HG03039 (cell line): ENCODE measurements around the gene TF.

Experiments
- ATAC-seq: cut with Tn5 transposase; IDR thresholded peaks from one replicate; pipeline ENCODE4 v1.9.1; 2021; ENCODE audit warnings: mild to moderate bottlenecking, moderate library complexity; ENCODE audit not compliant: unreplicated experiment

The TF gene

DNA sequence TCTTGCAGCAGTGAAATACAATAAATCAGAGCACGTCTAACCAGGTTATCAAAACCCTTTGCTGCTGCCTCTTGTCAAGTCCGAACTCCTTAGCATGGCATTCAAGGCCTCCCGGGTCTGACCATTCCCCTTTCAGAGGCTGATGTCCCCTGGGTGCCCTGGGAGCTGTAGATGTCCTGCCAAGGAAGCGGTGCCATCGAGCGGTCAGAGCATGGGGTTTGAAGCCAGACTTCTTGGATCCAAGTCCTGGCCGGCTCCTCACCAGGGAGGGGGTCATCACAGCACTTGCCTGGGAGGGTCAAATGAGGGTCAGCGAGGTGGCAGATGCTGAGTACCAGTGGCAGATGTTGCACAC is 496 bp downstream of the TF start:
- no peak for ATAC-seq

DNA sequence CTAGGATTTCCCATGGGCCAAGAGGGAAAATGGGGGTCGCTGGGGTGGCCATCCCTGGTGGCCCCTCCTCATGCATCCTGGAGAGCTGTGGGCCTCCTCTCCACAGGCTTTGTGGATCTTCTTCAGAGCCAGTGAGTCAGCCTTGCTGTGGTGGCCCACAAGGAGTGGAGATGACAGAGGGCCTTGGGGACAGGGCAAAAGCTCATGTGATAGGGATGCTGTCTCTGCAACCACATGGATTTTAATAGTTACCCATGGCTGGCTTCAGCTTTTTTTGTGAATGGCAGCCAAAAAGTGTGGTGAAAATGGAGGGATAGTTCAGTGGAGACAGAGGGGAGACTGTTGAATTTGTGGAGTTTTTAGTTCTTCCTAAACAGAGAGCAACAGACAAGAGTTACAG is 1.2 kb downstream of the TF start:
- no peak for ATAC-seq

DNA sequence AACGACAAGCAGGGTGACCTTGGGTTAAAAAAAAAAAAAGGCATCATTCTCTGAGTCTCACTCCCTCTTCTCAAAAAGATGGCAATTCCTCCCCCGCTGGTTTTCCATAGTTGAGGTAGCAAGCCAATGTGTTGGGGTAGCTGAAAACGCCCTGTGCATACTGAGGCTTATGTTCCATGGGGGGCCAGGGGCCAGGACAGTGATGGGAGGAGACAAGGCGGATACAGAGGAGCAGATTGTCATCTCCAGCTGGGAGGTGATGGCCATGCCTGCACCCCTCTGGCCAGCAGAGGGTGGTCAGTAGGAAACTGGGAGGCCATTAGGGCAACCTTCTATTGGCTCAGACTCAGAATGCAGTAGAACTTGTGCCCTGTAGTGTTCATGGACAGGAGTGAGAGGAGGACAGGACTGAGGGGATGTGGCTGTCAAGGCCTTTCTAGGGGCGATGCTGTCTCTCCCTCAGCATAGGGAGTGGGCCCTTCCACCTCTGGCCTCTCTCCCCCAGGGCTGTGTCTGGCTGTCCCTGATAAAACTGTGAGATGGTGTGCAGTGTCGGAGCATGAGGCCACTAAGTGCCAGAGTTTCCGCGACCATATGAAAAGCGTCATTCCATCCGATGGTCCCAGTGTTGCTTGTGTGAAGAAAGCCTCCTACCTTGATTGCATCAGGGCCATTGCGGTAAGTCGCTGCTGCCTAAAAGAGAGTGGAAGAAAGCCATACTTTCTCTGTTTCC is 1.9 kb downstream of the TF start:
- ATAC-seq = no peak

DNA sequence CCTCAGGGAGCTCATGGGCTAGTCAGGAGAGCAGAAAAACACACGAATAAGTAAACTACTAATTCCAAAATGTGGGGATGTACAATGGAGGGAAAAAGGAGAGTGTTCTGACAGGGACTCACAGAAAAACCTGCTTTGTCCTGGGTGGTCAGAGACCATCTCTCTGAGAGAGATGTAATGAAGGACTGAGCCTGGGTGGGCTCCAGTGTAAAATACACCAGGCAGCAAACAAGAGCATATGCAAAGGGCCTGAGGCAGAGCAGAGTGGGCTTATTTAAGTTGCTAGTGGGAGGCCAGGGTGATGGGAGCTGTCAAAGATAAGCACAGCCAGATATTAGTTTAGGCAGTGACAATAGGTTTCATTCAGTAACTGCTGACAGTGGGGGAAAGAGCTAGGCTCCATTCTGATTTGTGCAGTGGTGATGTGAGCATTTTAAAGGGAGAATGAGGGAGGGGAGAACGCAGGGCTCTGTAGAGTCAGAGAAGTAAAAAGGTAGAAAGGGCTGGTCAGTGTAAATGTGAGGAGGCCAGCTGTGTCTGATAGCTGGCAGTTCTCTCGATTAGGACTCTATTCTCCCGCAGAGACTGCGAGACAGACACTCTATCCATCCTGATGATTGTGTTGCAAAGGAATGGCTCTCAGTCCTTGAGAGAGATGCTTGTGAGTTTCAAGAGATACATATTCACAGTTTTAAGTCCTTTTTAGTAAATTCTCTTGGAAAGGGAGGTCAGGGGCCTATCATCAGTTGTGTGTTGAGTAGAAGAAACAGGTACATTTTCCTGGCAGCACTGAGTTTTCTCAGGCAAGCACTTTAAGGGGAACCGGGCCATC is 3.5 kb downstream of the TF start:
- no peak for ATAC-seq

DNA sequence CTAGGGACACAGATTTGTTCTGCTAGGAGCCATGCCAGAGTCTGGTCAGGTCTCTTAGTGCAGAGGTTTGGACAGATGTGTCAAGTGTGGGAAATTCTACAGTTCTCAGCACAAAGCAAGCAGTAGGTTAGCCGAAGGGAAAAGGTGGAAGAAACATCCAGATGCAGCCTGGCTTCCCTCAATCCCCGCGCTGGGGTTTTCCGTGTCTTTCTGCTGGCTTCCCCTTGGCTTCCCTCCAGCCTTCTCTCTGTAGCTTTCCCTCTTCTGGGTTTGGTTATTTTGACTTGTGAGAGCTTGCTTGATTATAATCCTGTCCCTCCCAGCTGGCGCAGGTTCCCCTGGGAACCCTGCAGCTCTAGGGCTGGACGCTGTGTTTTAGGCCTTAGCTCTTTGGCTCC is 4.1 kb downstream of the TF start:
- ATAC-seq = no peak

DNA sequence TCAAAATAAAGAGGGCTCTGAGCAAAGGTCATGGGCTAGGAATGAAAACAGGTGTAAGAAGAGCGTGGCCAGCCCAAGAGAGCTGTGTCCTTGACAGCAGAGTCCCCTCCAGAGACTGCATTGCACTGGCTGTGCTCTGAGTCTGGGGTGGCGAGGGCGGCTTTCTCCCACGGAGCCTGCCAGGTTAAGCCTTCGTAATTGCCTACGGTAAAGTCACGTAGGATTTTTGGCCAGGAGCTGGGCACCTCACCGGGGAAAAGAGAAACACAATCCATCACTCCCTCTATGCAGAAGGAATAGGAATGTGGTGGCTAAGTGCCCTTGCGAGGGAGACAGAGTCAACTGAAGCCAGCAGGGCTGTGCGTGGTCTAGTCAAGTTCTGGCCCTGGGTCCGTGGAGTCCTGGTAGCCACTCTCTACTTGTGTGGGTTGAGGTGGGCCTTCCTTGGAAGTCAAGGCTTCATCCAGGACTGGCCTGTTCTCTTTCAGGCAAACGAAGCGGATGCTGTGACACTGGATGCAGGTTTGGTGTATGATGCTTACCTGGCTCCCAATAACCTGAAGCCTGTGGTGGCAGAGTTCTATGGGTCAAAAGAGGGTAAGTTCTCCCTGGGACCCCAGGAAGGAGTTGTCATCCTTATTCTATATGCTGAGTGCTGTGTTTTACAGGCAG is 7.0 kb downstream of the TF start:
- no peak for ATAC-seq

DNA sequence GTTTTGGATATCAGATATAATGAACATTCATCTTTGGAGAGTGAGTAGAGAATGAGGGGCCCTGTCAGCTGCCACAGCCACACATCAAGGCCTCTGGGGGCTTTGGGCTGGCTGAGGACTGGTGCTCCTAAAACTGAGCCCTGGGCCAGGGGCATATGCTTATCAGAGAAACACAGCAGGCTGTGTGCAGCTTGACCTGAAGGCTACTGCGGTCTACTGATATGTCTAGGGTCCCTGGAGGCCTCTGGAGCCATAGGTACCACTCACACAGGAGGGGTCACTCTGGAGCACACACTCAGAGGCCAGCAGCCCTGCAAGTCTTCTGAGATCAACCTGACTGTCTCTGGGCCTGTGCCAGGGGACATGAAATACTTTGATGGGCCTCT is 7.6 kb downstream of the TF start:
- ATAC-seq = no peak

DNA sequence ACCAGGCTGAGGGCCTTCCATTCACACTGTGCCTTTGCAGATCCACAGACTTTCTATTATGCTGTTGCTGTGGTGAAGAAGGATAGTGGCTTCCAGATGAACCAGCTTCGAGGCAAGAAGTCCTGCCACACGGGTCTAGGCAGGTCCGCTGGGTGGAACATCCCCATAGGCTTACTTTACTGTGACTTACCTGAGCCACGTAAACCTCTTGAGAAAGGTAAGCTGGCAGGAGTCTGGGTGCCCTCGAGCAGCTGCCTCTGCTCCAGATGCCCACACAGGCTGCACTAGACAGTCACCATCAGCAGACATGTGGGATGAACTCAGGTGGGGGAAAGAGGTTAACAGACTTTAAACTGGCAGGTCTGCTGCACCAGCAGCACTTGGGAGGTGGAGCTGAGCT is 8.3 kb downstream of the TF start:
- ATAC-seq = no peak

DNA sequence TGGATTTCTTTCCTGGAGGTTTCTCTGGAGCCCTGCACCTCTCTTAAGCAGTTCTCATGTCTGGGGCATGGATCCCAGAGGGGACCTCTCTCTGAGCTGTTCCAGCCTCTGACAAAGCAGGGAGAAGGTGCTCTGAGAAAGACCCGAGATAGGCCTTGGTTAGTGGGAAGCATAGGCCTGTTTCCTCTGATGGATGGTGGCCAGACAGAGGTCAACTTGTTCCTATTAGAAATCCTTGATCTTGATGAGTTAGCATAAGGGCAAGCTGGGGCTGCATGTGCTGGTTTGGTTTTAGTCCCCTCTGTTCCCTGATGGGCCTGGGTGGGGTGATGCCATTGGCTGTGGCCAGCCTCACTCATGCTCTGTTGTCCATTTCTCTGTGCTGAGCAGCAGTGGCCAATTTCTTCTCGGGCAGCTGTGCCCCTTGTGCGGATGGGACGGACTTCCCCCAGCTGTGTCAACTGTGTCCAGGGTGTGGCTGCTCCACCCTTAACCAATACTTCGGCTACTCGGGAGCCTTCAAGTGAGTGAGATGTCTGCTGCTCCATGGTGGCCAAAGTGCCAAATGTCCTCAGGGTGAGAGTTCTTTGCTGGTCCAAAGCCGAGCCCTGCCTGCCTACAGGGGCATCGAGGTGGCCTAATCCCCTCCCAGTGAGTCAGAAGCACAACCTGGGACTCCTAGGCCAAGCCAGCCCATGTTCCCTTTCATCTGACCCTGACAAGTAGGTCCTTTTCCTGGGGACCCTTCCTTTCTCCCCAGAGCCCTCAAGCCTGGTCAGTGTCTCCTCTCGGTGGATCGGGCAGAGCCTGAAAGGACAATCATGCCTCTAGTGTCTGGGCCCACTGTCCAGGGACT is 9.0 kb downstream of the TF start:
- no peak for ATAC-seq

DNA sequence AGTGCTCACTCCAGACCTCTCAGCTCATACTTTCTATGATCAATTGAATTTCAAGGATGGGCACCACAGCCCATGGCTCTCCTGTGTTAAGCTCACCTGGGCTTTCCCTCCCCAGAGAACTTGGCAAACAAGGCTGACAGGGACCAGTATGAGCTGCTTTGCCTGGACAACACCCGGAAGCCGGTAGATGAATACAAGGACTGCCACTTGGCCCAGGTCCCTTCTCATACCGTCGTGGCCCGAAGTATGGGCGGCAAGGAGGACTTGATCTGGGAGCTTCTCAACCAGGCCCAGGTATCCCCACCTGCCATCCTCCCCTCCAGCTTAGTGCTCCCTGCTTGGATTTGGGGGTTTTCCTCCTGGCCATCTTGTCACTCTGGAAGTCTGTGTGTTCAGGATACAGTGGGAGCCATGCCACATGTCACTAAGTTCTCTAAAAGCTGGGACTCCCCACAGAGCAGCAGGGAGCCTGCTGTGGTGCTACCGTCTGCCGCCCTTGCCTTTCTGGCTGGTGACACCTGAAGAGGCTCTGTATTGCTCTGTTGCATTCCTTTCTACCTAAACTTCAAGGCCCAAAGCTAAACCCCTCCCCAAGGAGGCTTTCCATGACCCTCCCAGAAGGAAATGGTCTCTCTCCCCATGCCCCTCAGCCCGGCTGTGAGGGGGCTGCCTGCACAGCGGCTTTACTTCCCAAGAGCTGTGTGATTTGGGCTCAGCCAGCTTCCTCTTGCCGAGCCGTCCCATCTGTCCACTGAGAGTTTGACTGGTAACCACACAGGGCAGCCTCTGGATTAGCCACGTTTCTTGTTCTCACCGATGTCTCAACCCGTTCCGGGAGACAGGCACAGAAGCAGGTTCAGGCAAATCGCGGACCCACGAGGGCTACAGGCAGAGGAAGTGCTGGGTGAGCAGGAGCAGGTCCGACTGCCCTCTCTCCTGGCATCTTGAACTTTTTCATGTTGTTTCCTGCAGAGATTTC is 10.8 kb downstream of the TF start:
- ATAC-seq = no peak

DNA sequence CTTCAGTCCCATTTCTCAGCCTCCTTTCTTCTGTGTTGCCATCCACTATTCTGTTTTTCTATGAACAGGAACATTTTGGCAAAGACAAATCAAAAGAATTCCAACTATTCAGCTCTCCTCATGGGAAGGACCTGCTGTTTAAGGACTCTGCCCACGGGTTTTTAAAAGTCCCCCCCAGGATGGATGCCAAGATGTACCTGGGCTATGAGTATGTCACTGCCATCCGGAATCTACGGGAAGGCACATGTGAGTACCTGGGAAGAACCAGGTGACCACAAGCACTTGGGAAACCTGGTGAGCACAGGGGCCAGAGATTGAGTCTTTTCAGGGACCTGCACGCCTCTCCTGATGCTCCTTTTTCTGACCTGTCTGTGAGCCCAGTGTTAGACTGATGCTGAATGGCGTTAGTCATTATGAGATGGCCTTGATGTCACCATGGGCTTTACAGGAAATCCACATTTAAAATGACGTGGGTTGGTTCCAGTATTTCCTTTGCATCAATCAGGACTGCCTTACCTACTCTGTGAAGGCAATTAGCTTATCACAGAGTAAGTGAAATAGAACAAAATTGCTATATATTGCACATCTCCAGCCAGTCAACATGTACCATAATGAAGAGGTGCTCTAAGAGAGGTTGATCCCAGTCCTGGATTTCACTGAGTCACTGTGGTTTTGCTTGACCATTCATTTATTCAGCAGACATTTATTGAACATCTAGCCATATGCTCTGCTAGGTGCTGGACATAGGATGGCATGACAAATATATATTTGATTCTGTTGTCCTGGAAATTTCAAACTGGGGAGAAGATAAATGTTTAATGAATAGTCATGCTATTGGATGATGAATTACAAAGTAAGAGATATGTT is 11.7 kb downstream of the TF start:
- no peak for ATAC-seq

DNA sequence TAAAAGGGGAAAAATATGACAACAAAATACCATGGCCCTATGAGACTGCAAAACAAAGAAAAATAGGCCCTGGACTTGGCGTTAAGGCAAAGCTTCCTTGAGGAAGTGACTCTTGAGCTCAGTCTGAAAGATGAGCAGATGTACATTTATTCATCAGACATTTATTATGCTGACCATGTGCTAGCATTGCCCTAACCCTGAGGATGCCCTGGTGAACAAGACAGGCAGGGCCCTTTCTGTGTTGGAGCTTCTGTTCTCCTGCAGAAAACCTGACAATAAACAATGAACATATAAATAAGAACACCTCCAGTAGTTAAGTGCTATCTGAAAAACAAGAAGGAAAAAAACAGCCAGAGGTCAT is 12.4 kb downstream of the TF start:
- no peak for ATAC-seq

DNA sequence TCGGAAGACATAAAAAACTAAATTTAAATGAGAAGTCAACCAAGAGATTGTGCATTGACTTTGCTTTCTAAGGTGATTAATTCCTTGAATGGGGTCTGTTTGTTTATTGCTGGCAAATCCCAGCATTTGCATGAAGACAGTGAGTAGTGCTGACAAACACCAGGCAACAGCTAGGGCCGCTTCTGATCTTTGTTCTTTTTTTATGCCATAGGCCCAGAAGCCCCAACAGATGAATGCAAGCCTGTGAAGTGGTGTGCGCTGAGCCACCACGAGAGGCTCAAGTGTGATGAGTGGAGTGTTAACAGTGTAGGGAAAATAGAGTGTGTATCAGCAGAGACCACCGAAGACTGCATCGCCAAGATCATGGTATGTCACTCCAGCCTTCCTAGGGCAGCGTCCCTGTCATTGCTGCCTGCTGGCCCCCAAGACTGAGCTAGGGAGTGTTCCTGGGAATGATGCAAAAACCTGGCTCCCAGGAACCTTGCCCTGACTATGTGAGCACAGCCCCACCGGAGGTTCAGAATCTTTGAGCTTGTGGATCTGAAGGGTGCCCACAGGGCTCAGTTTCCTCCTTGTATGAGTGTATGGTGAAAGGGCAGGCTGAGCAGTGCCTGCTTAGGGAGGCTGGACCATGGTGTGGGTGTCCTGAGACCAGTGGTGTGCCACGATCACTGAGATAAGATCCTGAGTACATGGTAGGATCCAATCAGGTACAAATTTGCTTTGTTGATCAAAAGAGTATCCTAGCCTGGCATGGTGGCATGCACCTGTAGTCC is 13.0 kb downstream of the TF start:
- ATAC-seq = no peak

DNA sequence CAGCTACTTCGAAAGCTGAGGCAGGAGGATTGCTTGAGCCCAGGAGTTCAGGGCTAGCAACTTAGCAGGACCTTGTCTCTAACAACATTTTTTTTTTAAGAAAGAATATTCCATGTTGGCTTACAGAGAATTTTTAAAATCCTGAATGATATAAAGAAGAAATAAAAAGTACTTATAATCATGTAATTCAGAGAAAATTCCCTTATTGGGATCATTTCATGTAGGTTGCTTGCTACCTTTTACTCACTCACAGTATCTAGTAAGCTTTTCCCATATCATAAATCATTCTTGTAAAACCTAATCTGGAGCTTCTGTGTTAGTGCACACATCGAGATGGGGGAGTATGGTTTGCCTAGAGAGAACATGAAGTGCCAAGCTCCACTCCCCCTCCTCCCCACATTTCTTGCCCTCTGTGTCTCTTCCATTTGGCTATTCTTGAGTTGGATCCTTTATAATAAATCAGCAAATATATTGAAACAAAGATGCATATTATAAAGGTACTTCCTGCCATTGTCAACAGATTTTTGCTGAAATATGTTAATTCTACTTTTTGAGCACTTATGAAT is 13.6 kb downstream of the TF start:
- ATAC-seq = no peak

DNA sequence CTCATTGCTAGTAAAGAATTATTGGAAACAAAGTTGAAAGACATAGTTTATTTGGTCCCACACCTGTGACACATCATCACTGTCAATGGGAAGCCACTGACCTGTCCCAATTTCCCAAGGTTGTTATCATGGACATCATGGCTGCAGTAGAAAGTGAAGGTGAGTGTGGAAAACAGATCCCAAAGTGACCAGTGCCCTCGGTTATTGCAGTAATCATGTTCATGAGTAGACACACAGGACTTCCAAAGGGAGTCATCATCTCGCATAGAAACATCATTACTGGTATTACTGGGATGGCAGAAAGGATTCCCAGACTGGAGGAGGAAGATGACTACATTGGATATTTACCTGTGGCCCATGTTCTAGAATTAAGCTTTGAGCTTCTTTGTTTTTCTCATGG is 14.7 kb downstream of the TF start:
- no peak for ATAC-seq

DNA sequence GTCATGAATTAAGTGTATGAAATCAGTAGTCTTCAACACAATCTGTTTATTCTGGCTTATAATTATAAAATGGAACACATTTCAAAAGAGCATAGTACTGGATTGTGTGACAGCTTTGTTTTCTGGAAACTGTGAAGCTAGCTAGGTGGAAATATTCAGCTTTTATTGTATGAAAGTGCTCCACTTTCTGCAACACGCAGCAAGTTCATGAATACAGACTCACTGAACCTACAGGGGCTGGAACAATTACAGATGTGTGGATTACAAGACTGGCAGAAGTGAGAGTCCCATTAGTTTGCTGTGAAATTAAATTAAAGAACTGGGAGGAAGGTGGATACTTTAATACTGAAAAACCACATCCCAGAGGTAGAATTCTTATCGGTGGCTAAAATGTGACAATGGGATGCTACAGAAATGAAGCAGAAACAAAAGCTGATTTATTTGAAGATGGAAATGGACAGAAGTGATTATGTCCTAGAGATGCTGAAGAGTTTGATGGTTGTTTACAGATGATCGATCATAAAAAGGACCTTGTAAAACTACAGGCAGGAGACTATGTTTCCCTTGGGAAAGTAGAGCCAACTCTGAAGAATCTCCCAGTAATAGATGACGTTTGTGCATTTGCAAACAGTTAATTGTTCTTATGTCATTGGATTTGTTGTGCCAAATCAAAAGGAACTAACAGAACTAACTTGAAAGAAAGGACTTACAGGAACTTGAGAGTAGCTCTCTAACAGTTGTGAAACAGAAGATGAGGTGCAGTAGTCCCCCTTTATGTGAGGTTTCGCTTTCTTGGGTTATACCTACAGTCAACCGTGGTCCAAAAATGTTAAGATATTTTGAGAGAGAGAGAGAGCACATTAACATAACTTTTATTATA is 15.7 kb downstream of the TF start:
- no peak for ATAC-seq

DNA sequence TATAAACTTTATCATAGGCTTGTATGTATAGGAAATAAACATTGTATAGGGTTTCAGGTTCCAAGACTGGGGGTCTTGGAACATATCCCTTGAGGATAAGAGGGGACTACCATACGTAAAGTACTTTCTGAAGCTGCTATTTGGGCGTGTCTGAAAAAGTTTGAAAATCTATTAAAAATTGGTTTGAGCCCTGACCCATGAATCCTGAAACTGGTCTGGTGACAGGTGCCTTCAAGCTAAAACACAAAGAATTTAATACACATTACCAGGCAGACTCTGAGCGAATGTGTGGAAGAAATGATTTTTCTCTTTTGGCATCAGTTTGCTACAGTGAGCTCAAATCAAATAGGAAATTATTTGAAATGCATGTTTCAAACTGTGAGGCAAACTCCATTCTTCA is 16.3 kb downstream of the TF start:
- ATAC-seq = no peak
